Measurements from ENCODE around the gene TRMT11.
"Not testable (repeated sequence)": the region's sequence is repeated elsewhere in the genome, so short reads cannot be mapped to it uniquely, and the experiment has no call there.

Gene TRMT11

GRCh38 chr6:125986301-125987025, at the start of gene TRMT11:
Gene TRMT11, plus strand, starts transcription at chr6:125986540. Its CDS starts 11 bp downstream, at chr6:125986551.
- DNase-seq, result no peak

GRCh38 chr6:125939026-125939425, 47.3 kb upstream of the TRMT11 start:
- no peak for DNase-seq

GRCh38 chr6:125939791-125940190, 46.5 kb upstream of the TRMT11 start:
- DNase-seq, result no peak

- no peak for DNase-seq
These were observed 45.9 kb upstream of the TRMT11 start for GRCh38 chr6:125940247-125941041.

- no peak for DNase-seq
These were observed 43.4 kb upstream of the TRMT11 start for GRCh38 chr6:125942672-125943527.

- DNase-seq, result no peak
These were observed 42.6 kb upstream of the TRMT11 start for GRCh38 chr6:125943528-125944433.

- no peak for DNase-seq
These were observed 41.9 kb upstream of the TRMT11 start for GRCh38 chr6:125944434-125944816.

GRCh38 chr6:125944896-125945295, 41.4 kb upstream of the TRMT11 start:
- no peak for DNase-seq

- no peak for DNase-seq
These were observed 40.8 kb upstream of the TRMT11 start for GRCh38 chr6:125945378-125946141.

- no peak for DNase-seq
These were observed 38.7 kb upstream of the TRMT11 start for GRCh38 chr6:125947615-125948014.

GRCh38 chr6:125948455-125948854, 37.9 kb upstream of the TRMT11 start:
- DNase-seq, result no peak

GRCh38 chr6:125949069-125949468, 37.3 kb upstream of the TRMT11 start:
- no peak for DNase-seq

- no peak for DNase-seq
These were observed 36.0 kb upstream of the TRMT11 start for GRCh38 chr6:125950293-125950692.

- not testable (repeated sequence) for DNase-seq
These were observed 35.6 kb upstream of the TRMT11 start for GRCh38 chr6:125950716-125951115.

- no peak for DNase-seq
These were observed 35.0 kb upstream of the TRMT11 start for GRCh38 chr6:125951323-125951722.

- no peak for DNase-seq
These were observed 33.4 kb upstream of the TRMT11 start for GRCh38 chr6:125952764-125953501.

GRCh38 chr6:125953502-125953875, 32.9 kb upstream of the TRMT11 start:
- DNase-seq, result no peak

- no peak for DNase-seq
These were observed 31.5 kb upstream of the TRMT11 start for GRCh38 chr6:125954735-125955339.

- no peak for DNase-seq
These were observed 30.4 kb upstream of the TRMT11 start for GRCh38 chr6:125955973-125956372.
